Measurements from ENCODE around the gene PCBP2. TPM values are rescaled to one million over a fixed set of nuclear protein-coding genes. Genes with fewer than 3 reads are reported as not detected.

The PCBP2 gene
- total RNA-seq, 2 donors from 2014 or later = 504 to 545 TPM

DNA sequence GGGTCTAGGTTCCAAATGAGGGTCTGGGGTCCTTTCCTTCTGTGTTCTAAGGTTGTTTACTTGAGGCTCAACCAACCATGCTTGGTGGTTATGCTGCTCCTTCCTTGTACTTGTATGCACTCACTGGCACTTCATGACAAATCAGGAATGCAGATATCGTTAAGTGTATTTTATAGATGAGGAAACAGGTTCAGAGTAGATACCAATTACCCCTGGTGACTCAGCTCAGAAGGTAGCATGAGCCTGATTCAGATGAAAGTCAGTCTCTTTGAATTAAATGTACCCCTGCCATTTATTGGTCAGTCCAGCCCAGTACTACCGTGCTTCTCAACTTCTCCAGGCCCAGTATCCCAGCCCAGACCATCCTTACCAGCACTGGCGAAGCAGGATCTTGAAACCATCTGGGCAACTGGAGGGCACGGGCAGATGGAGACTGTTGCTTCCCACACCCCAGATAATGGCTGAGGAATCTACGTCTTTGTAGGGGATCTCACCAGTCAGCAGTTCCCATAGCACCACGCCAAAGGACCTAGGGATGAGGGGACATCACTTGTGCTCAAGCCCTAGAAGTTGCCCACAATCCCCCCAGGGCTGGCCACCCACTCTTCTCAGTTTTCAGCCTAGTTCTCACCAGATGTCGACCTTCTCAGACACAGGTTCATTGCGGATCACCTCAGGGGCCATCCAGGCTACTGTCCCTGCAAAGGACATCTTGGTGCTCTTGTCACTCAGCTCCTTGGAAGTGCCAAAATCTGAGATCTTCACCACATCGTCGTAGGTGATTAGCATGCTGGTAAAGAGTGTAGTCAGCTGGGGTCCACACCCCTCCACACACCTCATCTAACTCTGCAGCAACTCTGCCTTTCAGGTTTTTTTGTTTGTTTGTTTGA is 33.0 kb downstream of the PCBP2 start:
- DNase-seq (no peak), ATAC-seq (no peak)

DNA sequence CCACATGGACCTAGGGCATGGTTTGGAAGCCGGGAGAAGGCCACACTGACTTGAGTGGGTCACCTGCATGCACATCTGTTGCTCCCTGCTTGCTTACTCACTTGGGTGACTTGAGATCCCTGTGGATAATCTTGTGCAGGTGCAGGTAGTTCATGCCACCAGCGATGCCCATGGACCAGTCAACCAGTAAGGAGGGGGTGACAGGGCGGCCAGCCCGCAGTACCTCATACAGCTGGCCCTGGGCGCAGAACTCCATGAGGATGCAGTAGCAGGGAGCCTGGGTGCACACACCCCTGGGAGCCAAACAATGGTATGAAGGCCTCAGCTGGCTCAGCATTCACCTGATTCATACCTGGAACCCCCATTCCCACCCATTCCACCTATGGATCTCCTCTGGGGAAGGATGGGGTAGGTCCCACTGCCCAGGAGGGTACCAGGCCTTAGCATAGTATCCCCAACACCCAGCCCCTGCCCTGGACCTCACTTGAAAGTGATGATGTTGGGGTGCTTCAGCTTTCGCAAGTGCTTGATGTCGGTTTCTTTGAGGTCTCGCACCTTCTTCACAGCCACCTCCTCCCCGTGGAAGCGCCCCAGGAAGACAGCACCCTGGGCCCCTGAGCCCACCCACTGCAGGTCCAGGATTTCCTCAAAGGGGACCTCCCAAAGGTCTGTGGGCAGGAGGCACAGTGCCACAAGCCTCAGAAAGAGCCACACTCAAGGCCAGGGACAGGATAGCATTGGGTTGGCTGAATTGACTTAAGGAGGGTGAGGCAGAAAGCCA is 34.2 kb downstream of the PCBP2 start:
- ATAC-seq = peak in 1 of 2 donors; percentile 1
- intact Hi-C loops (cut with DNase I) = no loop called here
- DNase-seq = no peak

More for the DNA sequence above, 33.0 kb downstream of the PCBP2 start:
- intact Hi-C loops (cut with DNase I) = no loop called here

DNA sequence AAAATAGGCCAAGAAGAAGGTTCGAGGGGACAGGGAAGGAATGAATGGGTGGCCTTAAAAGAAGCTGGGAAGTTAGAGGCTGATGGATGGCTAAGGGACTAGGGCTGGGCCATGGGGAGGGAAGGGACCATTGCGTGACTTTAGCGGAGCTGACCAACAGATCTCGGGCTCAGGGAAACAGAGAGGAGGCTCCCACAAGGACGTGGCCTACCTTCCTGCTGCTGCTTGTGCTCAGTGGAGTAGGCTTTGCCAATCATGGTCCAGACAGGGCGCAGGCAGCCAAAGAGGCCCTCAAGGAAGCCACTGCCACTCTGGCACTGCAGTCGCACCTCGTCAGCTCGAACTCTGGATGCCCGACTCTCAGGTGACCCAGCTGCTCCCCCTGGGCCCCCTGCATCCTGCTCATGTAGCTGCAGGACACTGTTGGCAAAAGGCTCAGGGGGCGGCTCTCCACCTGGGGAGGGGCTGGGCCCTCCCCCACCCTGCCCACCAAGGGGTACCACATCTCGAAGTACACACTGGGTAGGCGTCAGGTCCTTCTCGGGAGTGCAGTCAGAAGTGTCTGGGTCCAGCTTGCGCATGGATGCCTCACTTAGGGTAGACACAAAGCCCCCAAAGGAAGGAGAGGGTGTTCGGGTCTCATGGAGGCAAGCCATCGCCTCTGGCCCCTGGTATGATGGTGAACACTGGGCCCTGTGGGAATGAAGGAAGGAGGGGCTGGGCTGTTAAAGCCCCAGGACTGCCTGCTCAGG is 35.0 kb downstream of the PCBP2 start:
- DNase-seq (no peak), ATAC-seq (no peak)
- intact Hi-C loops (cut with DNase I) = no loop called here

DNA sequence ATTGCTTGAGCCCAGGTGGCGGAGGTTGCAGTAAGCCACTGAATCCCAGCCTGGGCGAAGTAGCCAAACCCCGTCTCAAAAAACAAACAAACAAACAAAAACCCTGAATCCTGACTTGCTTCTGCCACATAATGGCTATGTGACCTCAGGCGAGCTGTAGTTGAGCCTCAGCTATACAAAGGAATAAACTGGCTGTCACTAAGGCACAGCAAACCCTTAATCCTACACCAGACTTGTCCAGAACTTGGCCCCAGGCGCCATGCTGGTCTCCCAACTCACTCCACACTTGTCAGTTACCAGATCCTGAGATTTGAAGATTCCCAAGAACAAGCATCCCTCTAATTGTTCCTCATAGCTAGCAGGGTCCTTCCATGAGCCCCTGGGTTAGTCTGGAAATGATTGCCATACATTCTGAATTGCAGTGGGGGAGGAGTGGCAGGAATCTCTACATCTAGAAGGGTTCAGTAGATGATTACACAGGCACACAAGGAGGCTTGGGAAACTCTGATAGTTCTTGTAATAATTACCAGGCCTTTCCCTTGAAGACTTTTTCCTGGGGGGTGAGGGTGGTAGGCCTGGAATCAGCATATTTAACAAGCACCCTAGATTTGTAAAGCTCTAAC is 37.5 kb downstream of the PCBP2 start:
- ATAC-seq (no peak), DNase-seq (no peak)
- intact Hi-C loops (cut with DNase I) = no loop called here

- DNase-seq = no peak
- intact Hi-C loops (cut with DNase I) = no loop called here
- ATAC-seq = no peak
These were observed 40.3 kb downstream of the PCBP2 start for GRCh38 chr12:53492188-53492587.

GRCh38 chr12:53492830-53493609 is 41.1 kb downstream of the PCBP2 start:
- peak; percentile 94 to 95 for ATAC-seq
- peak; percentile 95 for DNase-seq
- intact Hi-C loops (cut with DNase I) = no loop called here

DNA sequence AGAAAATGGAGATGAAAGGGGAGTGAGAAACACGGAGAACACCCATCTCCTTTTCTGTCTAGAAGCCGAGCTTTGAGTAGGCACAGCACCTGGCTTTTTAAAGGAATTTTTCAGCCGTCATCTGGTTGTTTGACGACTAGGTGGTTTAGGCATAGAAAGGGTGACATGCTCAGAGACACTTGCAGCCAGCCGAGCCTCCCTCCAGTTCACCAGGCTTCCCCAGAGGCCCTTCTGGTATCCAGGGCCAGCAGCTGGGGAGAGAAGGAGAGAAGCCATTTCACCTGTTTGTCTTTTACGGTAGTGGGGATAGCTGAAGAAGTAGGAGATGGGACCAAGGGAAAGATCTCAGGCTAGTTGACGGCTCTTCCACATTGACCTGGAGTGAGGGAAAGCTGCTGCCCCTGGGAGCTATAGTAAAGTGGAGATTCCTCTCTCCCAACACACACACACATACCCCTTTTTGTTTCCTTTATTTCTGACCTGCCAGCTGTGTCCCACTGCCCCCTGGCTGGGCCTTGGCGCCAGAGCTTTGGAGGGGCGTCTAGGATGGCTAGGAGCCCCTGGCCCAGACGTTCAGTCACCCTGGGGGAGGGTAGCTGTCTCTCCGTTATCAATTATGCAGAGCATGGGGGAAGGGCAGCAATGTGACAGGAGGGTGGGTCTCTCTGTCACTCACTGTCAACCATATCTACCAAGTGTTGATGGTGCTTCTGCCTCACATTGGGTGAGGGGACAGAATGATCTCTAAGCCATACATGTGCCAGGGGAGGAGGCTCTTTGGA is 41.9 kb downstream of the PCBP2 start:
- ATAC-seq (no peak), DNase-seq (no peak)
- intact Hi-C loops (cut with DNase I) = no loop called here

DNA sequence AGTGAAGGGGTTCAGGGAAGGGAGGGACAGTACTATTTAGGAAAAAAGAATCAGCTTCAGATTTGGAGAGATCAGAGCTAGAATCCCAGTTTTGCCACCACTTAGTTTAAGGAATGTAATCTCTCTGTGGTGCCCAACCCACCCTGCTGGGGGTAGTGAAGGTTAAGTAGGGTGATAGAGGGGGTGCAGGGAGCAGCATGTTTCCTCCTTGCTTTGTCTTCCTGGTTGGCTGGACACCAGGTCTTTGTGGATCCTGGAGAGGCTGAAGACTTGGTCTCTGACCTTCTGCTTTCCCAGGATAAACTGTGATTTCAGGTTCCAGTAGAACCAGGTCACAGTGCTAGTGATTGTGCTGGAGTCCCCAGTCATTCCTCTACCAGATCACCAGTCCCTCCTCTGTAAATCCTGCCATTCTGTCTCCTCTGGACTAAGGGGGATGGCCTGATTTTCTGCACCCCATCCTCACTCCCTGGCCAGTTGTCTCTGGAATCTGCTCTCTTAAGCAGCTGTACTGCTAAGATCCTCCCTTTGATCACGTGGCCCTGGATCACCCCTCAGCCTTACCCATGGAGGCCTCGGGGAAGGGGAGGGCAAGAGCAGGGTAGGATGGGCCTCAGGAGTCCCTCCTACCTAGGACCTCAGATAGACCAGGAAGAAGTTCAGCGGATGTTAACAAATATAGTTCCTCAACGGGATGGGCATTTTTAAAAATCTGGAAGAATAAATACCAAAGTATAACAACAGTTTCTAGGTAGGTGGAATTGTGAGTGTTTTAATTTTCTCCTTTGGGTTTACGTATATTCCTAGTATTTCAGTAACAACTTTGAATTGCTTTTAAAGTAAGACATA is 44.2 kb downstream of the PCBP2 start:
- ATAC-seq = peak in 1 of 2 donors; percentile 5
- peak; percentile 74 for DNase-seq
- intact Hi-C loops (cut with DNase I) = no loop called here

GRCh38 chr12:53496752-53497032 is 44.8 kb downstream of the PCBP2 start:
- intact Hi-C loops (cut with DNase I) = no loop called here
- no peak for DNase-seq
- no peak for ATAC-seq

DNA sequence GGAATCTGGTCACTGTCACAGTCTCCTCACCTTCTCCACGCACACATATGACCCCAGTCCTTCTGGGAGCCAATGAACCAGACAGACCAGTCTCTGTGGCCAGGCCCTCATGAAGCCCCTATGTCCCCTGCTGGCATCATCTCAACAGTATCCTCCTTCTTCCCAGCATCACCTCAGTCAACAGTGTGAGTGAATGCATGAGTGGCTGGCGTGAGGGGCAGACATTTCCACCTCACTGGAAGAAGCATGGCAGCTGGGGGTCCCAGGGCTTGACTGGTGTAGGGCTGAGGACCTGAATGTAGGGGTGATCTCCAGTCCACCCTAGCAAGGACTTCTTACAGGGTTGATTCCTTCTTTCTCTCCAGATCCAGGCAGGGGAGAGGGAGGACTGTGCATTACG is 45.6 kb downstream of the PCBP2 start:
- ATAC-seq = no peak
- no peak for DNase-seq
- intact Hi-C loops (cut with DNase I) = no loop called here

GRCh38 chr12:53498235-53498630 is 46.3 kb downstream of the PCBP2 start:
- DNase-seq (no peak), ATAC-seq (no peak)
- intact Hi-C loops (cut with DNase I) = no loop called here

DNA sequence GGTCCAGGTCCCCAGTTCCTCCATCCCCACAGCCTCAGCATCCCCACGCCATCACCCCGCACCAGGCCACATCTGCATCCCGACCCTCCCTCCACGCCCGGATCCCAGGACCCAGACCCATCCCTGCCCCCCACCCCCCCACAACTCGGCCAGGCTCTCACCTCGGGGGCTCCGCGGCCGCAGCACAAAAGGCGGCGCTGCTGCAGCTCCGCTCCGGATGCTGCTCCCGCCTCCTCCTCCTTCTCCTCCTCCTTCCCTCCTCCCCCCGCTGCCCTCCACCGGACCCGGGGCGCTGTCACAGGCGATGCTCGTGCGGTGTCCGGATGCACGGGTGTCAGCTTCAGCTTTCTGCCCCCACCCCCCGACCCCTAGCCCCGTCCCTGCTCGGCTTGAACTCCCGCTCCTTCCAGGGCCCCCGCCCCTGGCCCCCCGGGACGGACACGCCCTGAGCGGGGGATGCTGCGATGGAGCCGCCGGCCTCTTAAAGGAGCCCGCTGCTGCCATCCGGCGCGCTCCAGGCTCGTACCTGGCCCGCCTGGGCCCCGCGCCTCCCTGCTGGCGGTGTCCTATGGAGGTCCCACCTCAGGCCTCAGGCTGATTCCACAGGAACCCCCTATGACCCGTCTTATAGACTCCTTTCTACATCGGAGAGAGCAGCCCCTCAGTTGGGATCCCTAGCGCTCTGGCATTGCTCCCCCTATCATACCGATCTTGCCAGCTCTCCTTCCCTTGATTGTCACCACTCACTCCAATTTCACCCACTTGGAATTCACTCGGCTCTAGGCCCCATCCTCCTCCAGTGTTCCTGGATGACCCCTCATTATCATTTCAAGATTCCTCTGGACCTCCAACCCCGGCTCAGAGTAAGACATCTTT is 47.6 kb downstream of the PCBP2 start, which contains the start of gene MAP3K12:
MAP3K12 (minus strand) TSS at position 193 of the 876 bp plus-strand sequence. CDS start 12,067 bp downstream, outside the sequence.
- DNase-seq (peak; percentile 77), ATAC-seq (peak in 1 of 2 donors; percentile 22)
- intact Hi-C loops (cut with DNase I) = loop anchor here in 1 of 2 donors (5.0 to 10.0 kb wide), 2 partner anchors 47 to 175 kb away; partner anchors contain the start of genes AAAS and PCBP2

DNA sequence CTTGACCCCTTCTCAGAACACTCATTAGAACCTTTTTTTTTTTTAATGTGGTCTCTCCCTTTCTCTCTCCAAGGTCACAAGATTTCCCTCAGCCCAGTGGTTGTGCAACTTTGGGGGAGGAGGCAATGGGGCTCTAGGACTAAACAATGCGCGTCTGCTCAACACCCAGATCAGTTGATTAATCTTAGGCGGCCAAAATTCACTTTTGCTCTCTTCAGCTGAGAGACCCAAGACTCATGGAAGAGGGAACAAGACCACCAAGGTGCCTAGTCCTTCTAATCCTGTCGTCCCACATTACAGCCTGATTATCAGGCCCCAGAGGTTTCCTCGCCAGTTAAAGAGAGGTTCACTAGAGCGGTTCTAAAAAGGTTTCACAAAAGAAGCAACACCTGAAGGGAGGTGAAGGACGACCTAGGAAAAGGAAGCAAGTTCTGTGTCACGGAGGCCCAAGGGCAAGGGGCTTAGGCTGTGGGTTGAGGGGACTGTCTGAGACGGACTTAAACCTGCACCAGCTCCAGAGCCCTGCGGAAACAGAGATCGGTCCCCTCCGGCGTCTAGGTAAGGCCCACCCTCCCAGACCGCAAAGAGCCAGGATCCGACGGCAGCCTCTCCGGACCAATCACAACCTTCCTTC is 48.4 kb downstream of the PCBP2 start:
- DNase-seq (peak; percentile 71), ATAC-seq (peak; percentile 1 to 10)
- intact Hi-C loops (cut with DNase I) = loop anchor here in 1 of 2 donors (5.0 to 10.0 kb wide), 2 partner anchors 48 to 175 kb away; partner anchors contain the start of genes AAAS and PCBP2

- intact Hi-C loops (cut with DNase I) = loop anchor here in 1 of 2 donors (5.0 to 10.0 kb wide), 2 partner anchors 49 to 176 kb away; partner anchors contain the start of genes AAAS and PCBP2
- ATAC-seq (peak; percentile 84 to 88), DNase-seq (peak; percentile 98)
These were observed 49.1 kb downstream of the PCBP2 start, which contains the start of gene TARBP2 for GRCh38 chr12:53500776-53501614. Gene TARBP2, plus strand, starts transcription at chr12:53501283. Its CDS starts 126 bp downstream, at chr12:53501409.

All from left cardiac atrium (tissue), 4 donors.